Liver (tissue), 9 donors: ENCODE results near the gene LAMB3. TPM values are rescaled to one million over a fixed set of nuclear protein-coding genes. Genes with fewer than 3 reads are reported as not detected.

ENCODE experiments used
- DNase-seq: peaks from one replicate; pipeline ENCODE4 v3.0.0-alpha.2; 2017; ENCODE audit warnings: low spot score
- H3K27ac ChIP-seq, 2 donors: one replicate each; pipeline ENCODE4 v1.7.0; 2013; ENCODE audit warnings: inconsistent platforms in 2 of 2, low read length in 2 of 2, control low read depth in 1 of 2, low read depth in 1 of 2, mild to moderate bottlenecking in 1 of 2
- H3K27me3 ChIP-seq, 4 donors: one replicate each; pipeline versions ENCODE4 v1.6.1 to v1.7.0; 2013; ENCODE audit warnings: low read length in 3 of 4, inconsistent platforms in 1 of 4, mild to moderate bottlenecking in 1 of 4, moderate library complexity in 1 of 4; ENCODE audit not compliant: control insufficient read depth in 4 of 4, insufficient read depth in 4 of 4
- H3K36me3 ChIP-seq, 4 donors: one replicate each; pipeline versions ENCODE4 v1.6.1 to v1.7.0; 2013; ENCODE audit warnings: low read length in 3 of 4, mild to moderate bottlenecking in 3 of 4, low read depth in 1 of 4, moderate library complexity in 1 of 4; ENCODE audit not compliant: control insufficient read depth in 4 of 4, insufficient read depth in 3 of 4
- H3K4me1 ChIP-seq, 4 donors: one replicate each; pipeline versions ENCODE4 v1.6.1 to v1.7.0; 2013; ENCODE audit warnings: low read length in 3 of 4, mild to moderate bottlenecking in 3 of 4, moderate library complexity in 1 of 4; ENCODE audit not compliant: control insufficient read depth in 4 of 4, insufficient read depth in 4 of 4
- H3K4me3 ChIP-seq, 3 donors: one replicate each; pipeline versions ENCODE4 v1.6.1 to v1.7.0; 2013; ENCODE audit warnings: low read length in 3 of 3, control low read depth in 1 of 3, low read depth in 1 of 3, mild to moderate bottlenecking in 1 of 3
- H3K9ac ChIP-seq, 2 donors: one replicate each; pipeline ENCODE4 v1.7.0; 2013; ENCODE audit warnings: low read length in 2 of 2, mild to moderate bottlenecking in 2 of 2, moderate library complexity in 2 of 2, control low read depth in 1 of 2, low read depth in 1 of 2
- H3K9me3 ChIP-seq, 4 donors: one replicate each; pipeline versions ENCODE4 v1.6.1 to v1.7.0; 2013; ENCODE audit warnings: low read length in 3 of 4; ENCODE audit not compliant: control insufficient read depth in 4 of 4
- ATF3 ChIP-seq: IDR thresholded peaks from 2 replicates; pipeline ENCODE4 v1.6.1; 2016; ENCODE audit warnings: antibody characterized with exemption
- EGR1 ChIP-seq, 2 donors: IDR thresholded peaks; 2 replicates each; pipeline ENCODE4 v1.6.1; 2016 to 2018; ENCODE audit warnings: antibody characterized with exemption in 2 of 2, low read depth in 2 of 2
- FOXA2 ChIP-seq: IDR thresholded peaks from 2 replicates; pipeline ENCODE4 v1.6.1; 2016; ENCODE audit warnings: antibody characterized with exemption
- GABPA ChIP-seq, 2 donors: IDR thresholded peaks in 1 of 2; conservative IDR thresholded peaks in 1 of 2; 2 replicates each; pipeline ENCODE4 v1.6.1; 2016; ENCODE audit warnings: antibody characterized with exemption in 2 of 2, mild to moderate bottlenecking in 1 of 2, moderate library complexity in 1 of 2
- HNF4A ChIP-seq, 2 donors: conservative IDR thresholded peaks; 2 replicates each; pipeline ENCODE4 v1.6.1; 2016; ENCODE audit warnings: antibody characterized with exemption in 2 of 2, mild to moderate bottlenecking in 2 of 2
- HNF4G ChIP-seq: IDR thresholded peaks from 2 replicates; pipeline ENCODE4 v1.6.1; 2016; ENCODE audit warnings: antibody characterized with exemption
- JUND ChIP-seq, 2 donors: IDR thresholded peaks; 2 replicates each; pipeline ENCODE4 v1.6.1; 2016; ENCODE audit warnings: antibody characterized with exemption in 2 of 2
- MAX ChIP-seq: IDR thresholded peaks from 2 replicates; pipeline ENCODE4 v1.6.1; 2016; ENCODE audit warnings: antibody characterized with exemption
- NR2F2 ChIP-seq: IDR thresholded peaks from 2 replicates; pipeline ENCODE4 v1.6.1; 2016; ENCODE audit warnings: antibody characterized with exemption
- RAD21 ChIP-seq, 2 donors: IDR thresholded peaks; 2 replicates each; pipeline ENCODE4 v1.6.1; 2016; ENCODE audit warnings: antibody characterized with exemption in 2 of 2, mild to moderate bottlenecking in 2 of 2
- RXRA ChIP-seq, 2 donors: IDR thresholded peaks; 2 replicates each; pipeline ENCODE4 v1.6.1; 2017 to 2018; ENCODE audit warnings: antibody characterized with exemption in 2 of 2, mild to moderate bottlenecking in 1 of 2
- TAF1 ChIP-seq: conservative IDR thresholded peaks from 2 replicates; pipeline ENCODE4 v1.6.1; 2016; ENCODE audit warnings: antibody characterized with exemption, mild to moderate bottlenecking
- YY1 ChIP-seq: IDR thresholded peaks from 2 replicates; pipeline ENCODE4 v1.6.1; 2016; ENCODE audit warnings: antibody characterized with exemption, mild to moderate bottlenecking
- ZBTB33 ChIP-seq: IDR thresholded peaks from 2 replicates; pipeline ENCODE4 v1.6.1; 2016; ENCODE audit warnings: antibody characterized with exemption
- WGBS: extraction: QIAGEN DNeasy Blood & Tissue Kit; methylation state at CpG from one replicate; pipeline ENCODE4 v1.1.7; 2013; 5-methylcytosine and 5-hydroxymethylcytosine counted together
- polyA plus RNA-seq, 2 donors: library from polyadenylated mRNA; stranded (reverse) in 1 of 2; unstranded in 1 of 2; fragments of 200-250 nt in 1 of 2; fragments of >200 nt in 1 of 2; fragmentation: Nextera tagmentation in 1 of 2; extraction: Ambion mirVana in 1 of 2; gene quantifications; one replicate each; pipeline versions ENCODE4 v1.2.1 to v1.2.3, GENCODE V29; 2013 to 2015
- total RNA-seq, 2 donors: library from RNA; depleted of rRNA; stranded (reverse); fragments of >200 nt; gene quantifications; one replicate each; pipeline ENCODE4 v1.2.3, GENCODE V29; 2014
- TF ChIP-seq, protein P1 (sequence below): IDR thresholded peaks from 2 replicates; pipeline ENCODE4 v1.6.1; 2016; ENCODE audit warnings: antibody characterized with exemption, mild to moderate bottlenecking
- TF ChIP-seq, protein P2 (sequence below): fragments of 150-350 bp; IDR thresholded peaks from 2 replicates; pipeline ENCODE4 v1.5.1; 2017; ENCODE audit warnings: improper control_type of control experiment, low read depth, low read length; ENCODE audit not compliant: missing input control
- donor health status: healthy.
- donor health status: healthy.
- donor health status: healthy.
- donor health status: healthy.
- donor health status: healthy.

LAMB3 gene
- total and polyA plus RNA-seq, 4 donors: 1.3 to 9.1 (median 5.6) TPM

DNA sequence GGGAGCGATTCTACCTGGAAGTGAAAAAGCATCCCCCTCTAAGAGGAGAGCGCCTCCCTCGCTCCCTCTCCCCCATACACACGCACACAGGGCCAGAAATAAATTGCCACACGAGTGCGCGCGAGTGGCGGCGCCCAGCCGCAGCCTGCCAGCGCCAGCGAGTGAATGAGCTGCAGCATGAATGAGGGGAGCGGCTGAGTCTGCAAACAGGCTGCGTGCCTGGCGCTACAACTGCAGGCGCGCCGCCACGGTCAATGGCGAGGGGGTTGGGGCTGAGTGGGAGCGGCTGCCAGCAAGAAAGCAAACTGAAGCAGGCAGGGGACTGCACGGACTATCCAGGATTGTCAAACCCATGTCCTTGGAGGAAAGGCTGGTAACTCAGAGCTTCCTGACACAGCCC lies 66.6 kb downstream of the LAMB3 start:
- H3K4me3 ChIP-seq: no peak overlapping the region
- no peak overlapping the region for H3K27ac ChIP-seq
- peaks cover 0 to 9% (median 5%) of the 10 kb centered on the region in 4 donors for H3K27me3 ChIP-seq
- WGBS: 2% methylated on average over 23 of the region's 23 CpGs
- no peaks in the 10 kb centered on the region for H3K9me3 ChIP-seq
- peak in 1 of 2 donors; percentile 13 for TF ChIP-seq RAD21 (IDR thresholded peaks at IDR 0.05)
- TF ChIP-seq FOXA2: no peak
- no peak for DNase-seq
- no peaks in the 10 kb centered on the region for H3K36me3 ChIP-seq
- peaks cover 3 to 8% (median 5%) of the 10 kb centered on the region in 4 donors for H3K4me1 ChIP-seq
- no peak overlapping the region for H3K9ac ChIP-seq

GRCh38 chr1:209585197-209585596 lies 67.0 kb downstream of the LAMB3 start:
- DNase-seq: no peak
- Histone ChIP-seq H3K27me3 (peaks cover 0 to 9% (median 5%) of the 10 kb centered on the region in 4 donors), H3K36me3 (no peaks in the 10 kb centered on the region), H3K4me3 (no peak overlapping the region), H3K27ac (no peak overlapping the region), H3K9ac (no peak overlapping the region), H3K9me3 (no peaks in the 10 kb centered on the region), H3K4me1 (peaks cover 3 to 8% (median 5%) of the 10 kb centered on the region in 4 donors)
- 49% methylated on average over 5 of the region's 5 CpGs for WGBS
- no peak for TF ChIP-seq EGR1 (IDR thresholded peaks at IDR 0.05; ENCODE audit: low read depth in 2 of 2)
- no peak for TF ChIP-seq JUND (IDR thresholded peaks at IDR 0.05)
- TF ChIP-seq ZBTB33: no peak
- TF ChIP-seq RAD21 (IDR thresholded peaks at IDR 0.05): no peak
- TF ChIP-seq, protein P1, sequence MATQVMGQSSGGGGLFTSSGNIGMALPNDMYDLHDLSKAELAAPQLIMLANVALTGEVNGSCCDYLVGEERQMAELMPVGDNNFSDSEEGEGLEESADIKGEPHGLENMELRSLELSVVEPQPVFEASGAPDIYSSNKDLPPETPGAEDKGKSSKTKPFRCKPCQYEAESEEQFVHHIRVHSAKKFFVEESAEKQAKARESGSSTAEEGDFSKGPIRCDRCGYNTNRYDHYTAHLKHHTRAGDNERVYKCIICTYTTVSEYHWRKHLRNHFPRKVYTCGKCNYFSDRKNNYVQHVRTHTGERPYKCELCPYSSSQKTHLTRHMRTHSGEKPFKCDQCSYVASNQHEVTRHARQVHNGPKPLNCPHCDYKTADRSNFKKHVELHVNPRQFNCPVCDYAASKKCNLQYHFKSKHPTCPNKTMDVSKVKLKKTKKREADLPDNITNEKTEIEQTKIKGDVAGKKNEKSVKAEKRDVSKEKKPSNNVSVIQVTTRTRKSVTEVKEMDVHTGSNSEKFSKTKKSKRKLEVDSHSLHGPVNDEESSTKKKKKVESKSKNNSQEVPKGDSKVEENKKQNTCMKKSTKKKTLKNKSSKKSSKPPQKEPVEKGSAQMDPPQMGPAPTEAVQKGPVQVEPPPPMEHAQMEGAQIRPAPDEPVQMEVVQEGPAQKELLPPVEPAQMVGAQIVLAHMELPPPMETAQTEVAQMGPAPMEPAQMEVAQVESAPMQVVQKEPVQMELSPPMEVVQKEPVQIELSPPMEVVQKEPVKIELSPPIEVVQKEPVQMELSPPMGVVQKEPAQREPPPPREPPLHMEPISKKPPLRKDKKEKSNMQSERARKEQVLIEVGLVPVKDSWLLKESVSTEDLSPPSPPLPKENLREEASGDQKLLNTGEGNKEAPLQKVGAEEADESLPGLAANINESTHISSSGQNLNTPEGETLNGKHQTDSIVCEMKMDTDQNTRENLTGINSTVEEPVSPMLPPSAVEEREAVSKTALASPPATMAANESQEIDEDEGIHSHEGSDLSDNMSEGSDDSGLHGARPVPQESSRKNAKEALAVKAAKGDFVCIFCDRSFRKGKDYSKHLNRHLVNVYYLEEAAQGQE: no peak
- no peak for TF ChIP-seq GABPA (IDR thresholded peaks at IDR 0.05 in 1 of 2, conservative IDR thresholded peaks at IDR 0.05 in 1 of 2)
- no peak for TF ChIP-seq ATF3
- no peak for TF ChIP-seq YY1
- no peak for TF ChIP-seq HNF4A (conservative IDR thresholded peaks at IDR 0.05)
- TF ChIP-seq MAX: no peak
- TF ChIP-seq, protein P2, sequence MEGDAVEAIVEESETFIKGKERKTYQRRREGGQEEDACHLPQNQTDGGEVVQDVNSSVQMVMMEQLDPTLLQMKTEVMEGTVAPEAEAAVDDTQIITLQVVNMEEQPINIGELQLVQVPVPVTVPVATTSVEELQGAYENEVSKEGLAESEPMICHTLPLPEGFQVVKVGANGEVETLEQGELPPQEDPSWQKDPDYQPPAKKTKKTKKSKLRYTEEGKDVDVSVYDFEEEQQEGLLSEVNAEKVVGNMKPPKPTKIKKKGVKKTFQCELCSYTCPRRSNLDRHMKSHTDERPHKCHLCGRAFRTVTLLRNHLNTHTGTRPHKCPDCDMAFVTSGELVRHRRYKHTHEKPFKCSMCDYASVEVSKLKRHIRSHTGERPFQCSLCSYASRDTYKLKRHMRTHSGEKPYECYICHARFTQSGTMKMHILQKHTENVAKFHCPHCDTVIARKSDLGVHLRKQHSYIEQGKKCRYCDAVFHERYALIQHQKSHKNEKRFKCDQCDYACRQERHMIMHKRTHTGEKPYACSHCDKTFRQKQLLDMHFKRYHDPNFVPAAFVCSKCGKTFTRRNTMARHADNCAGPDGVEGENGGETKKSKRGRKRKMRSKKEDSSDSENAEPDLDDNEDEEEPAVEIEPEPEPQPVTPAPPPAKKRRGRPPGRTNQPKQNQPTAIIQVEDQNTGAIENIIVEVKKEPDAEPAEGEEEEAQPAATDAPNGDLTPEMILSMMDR: no peak
- TF ChIP-seq NR2F2: no peak
- TF ChIP-seq TAF1: no peak
- no peak for TF ChIP-seq RXRA (IDR thresholded peaks at IDR 0.05)
- no peak for TF ChIP-seq HNF4G
